GM12878 (cell line): ENCODE results near the gene TRIOBP. TPM values are rescaled to one million over a fixed set of nuclear protein-coding genes. Genes with fewer than 3 reads are reported as not detected.

Source experiments
- ATAC-seq: fragments of 200-7000 bp; cut with Tn5 transposase; 3 replicates; pipeline ENCODE4 v1.9.1; 2020; ENCODE audit warnings: mild to moderate bottlenecking, moderate library complexity
- BruUV-seq: library from RNA; stranded (reverse); fragments of 400-500 nt; replicated peaks from 2 replicates; lab custom pipeline; 2021; lab: Mats Ljungman, UMichigan
- CTCF ChIA-PET: fragments of 300-600 bp; sonication (Branson Sonifier 250); formaldehyde crosslinking; extraction: SDS; loops from one replicate; lab custom pipeline; 2021; ENCODE audit warnings: inconsistent platforms; lab: Yijun Ruan, JAX
- POLR2A ChIA-PET: fragments of 350-600 bp; formaldehyde crosslinking; extraction: SDS; loops from one replicate; lab custom pipeline; 2021; ENCODE audit warnings: inconsistent platforms; lab: Charles Lee
- RAD21 ChIA-PET: fragments of 300-600 bp; sonication (Branson Sonifier 250); formaldehyde crosslinking; loops from one replicate; lab custom pipeline; 2023; ENCODE audit warnings: antibody characterized with exemption; ENCODE audit not compliant: unreplicated experiment; lab: Charles Lee
- SMC1A ChIA-PET: fragments of 300-600 bp; sonication (Branson Sonifier 250); formaldehyde crosslinking; loops from one replicate; lab custom pipeline; 2023; ENCODE audit not compliant: unreplicated experiment, uncharacterized antibody; lab: Charles Lee
- DNase-seq: peaks from one replicate; pipeline ENCODE4 v3.0.0-alpha.2; 2011; ENCODE audit warnings: low read depth, low spot score
- FAIRE-seq: peaks from 3 replicates; lab custom pipeline; 2011; peaks lifted over from hg19 to GRCh38; lab: Jason Lieb, UNC
- H2AFZ ChIP-seq: 2 replicates; pipeline ENCODE4 v1.6.0; 2011; ENCODE audit warnings: low read depth, low read length, control low read depth; ENCODE audit not compliant: control insufficient read depth
- H3K27ac ChIP-seq: 2 replicates; pipeline ENCODE4 v1.5.1; 2011; ENCODE audit warnings: control low read depth; ENCODE audit not compliant: control insufficient read depth, insufficient read depth
- H3K27me3 ChIP-seq, 2 experiments: replicated peaks in 1 of 2; 2 replicates each; pipeline versions ENCODE4 v1.6.0 to v1.6.1; 2011; ENCODE audit warnings: low read length in 1 of 2; ENCODE audit not compliant: control insufficient read depth in 2 of 2, insufficient read depth in 2 of 2
- H3K36me3 ChIP-seq, 2 experiments: 2 replicates each; pipeline ENCODE4 v1.5.1; 2011; ENCODE audit warnings: low read length in 1 of 2; ENCODE audit not compliant: control insufficient read depth in 2 of 2, insufficient read depth in 2 of 2
- H3K4me1 ChIP-seq: 2 replicates; pipeline ENCODE4 v1.6.1; 2011; ENCODE audit warnings: mild to moderate bottlenecking, low read length, moderate library complexity, mixed read lengths; ENCODE audit not compliant: control insufficient read depth, insufficient read depth
- H3K4me2 ChIP-seq: 2 replicates; pipeline ENCODE4 v1.6.0; 2011; ENCODE audit warnings: control low read depth; ENCODE audit not compliant: control insufficient read depth, insufficient read depth
- H3K4me3 ChIP-seq: fragments of 200-600 bp; sonication (generic); 2 replicates; pipeline ENCODE4 v1.5.1; 2016
- H3K79me2 ChIP-seq: 2 replicates; pipeline ENCODE4 v1.6.0; 2011; ENCODE audit warnings: low read length; ENCODE audit not compliant: control insufficient read depth, insufficient read depth
- H3K9ac ChIP-seq: 2 replicates; pipeline ENCODE4 v1.8.0; 2011; ENCODE audit warnings: low read length, control low read depth, mixed read lengths; ENCODE audit not compliant: control insufficient read depth, insufficient read depth
- H3K9me3 ChIP-seq: replicated peaks from 3 replicates; pipeline ENCODE4 v1.5.1; 2011; ENCODE audit warnings: mild to moderate bottlenecking, low read length; ENCODE audit not compliant: control insufficient read depth, insufficient read depth
- H4K20me1 ChIP-seq: 2 replicates; pipeline ENCODE4 v1.6.0; 2011; ENCODE audit not compliant: control insufficient read depth, insufficient read depth
- BHLHE40 ChIP-seq, 2 experiments: fragments of 450-650 bp in 1 of 2; IDR thresholded peaks; 2 replicates each; pipeline ENCODE4 v1.6.1; 2011 to 2017; ENCODE audit warnings: low read depth in 2 of 2, borderline replicate concordance in 1 of 2, improper control_type of control experiment in 1 of 2, low read length in 1 of 2, mild to moderate bottlenecking in 1 of 2
- KLF5 ChIP-seq: fragments of 450-650 bp; IDR thresholded peaks from 2 replicates; pipeline ENCODE4 v1.6.1; 2014; ENCODE audit warnings: mild to moderate bottlenecking; ENCODE audit not compliant: partially characterized antibody
- RELA ChIP-seq: fragments of 450-650 bp; IDR thresholded peaks from 2 replicates; pipeline ENCODE4 v1.8.0; 2014; ENCODE audit warnings: borderline replicate concordance; ENCODE audit not compliant: partially characterized antibody
- SMARCA5 ChIP-seq: fragments of 450-650 bp; IDR thresholded peaks from 2 replicates; pipeline ENCODE4 v1.6.1; 2017; ENCODE audit warnings: mild to moderate bottlenecking
- WGBS: methylation state at CpG from one replicate; pipeline ENCODE4 v1.1.6; 2016; ENCODE audit warnings: low lambda C conversion rate; ENCODE audit not compliant: insufficient replicate concordance, insufficient coverage; ENCODE audit errors: missing lambda C conversion rate; 5-methylcytosine and 5-hydroxymethylcytosine counted together
- in situ Hi-C: fragments of 300-500 bp; cut with MboI; formaldehyde crosslinking; loops from 9 replicates; pipeline ENCODE4 v1.14.3; 2018; ENCODE audit warnings: mixed read lengths
- intact Hi-C: fragments of 100-400 bp; cut with micrococcal nuclease; formaldehyde crosslinking; loops from one replicate; pipeline ENCODE4 v1.14.2; 2022; ENCODE audit not compliant: unreplicated experiment
- polyA plus RNA-seq, 11 experiments: library from polyadenylated mRNA; depleted of rRNA in 4 of 11; unstranded in 6 of 11; stranded (reverse) in 5 of 11; fragments of >200 nt; fragmentation: Nextera tagmentation in 4 of 11; fragmentation: Illumina TruSeq in 1 of 11; extraction: Ambion mirVana in 4 of 11; extraction: Trizol in 1 of 11; gene quantifications; 1 replicate in 1 of 11; 2 replicates in 10 of 11; pipeline versions ENCODE4 v1.2.1 to v1.2.3, GENCODE V29; 2011 to 2016; ENCODE audit warnings: inconsistent platforms in 2 of 11, missing spikeins in 2 of 11, low read depth in 1 of 11
- total RNA-seq, 4 experiments: library from RNA; depleted of rRNA in 3 of 4; stranded (reverse); fragments of >200 nt in 3 of 4; fragmentation: Illumina TruSeq in 1 of 4; extraction: Trizol in 1 of 4; gene quantifications; 2 replicates each; pipeline versions ENCODE4 v1.2.1 to v1.2.3, GENCODE V29; 2013 to 2021

The TRIOBP gene
- total and polyA plus RNA-seq, 10 of the 15 experiments (the other 5 are each of a cell fraction or from before 2014, with no cell fraction given): 0.21 to 23.6 (median 11.9) TPM

DNA sequence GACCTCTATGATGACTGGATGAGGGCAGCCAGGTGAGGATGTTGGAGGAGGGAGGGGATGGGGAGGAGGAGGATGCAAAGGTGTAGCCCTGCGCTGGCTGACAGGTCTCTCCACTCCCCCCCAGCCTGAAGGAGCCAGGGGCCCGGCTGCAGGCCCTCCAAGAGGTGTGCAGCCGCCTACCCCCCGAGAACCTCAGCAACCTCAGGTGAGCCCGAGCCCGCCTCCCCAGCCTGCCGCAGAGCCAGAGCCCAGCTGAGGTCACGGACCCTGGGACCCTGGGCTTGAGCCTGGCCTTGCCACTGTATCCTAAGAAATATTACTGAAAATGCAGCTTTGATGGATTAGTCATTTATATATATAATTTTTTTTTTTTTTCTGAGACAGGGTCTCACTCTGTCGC, 49.5 kb upstream of the TRIOBP start:
- intact Hi-C loops: no loop called here
- Histone ChIP-seq H3K4me2 (no peak overlapping the region), H3K27ac (no peak overlapping the region), H3K9ac (no peak overlapping the region), H4K20me1 (no peaks in the 10 kb centered on the region), H3K4me1 (peaks cover 8% of the 10 kb centered on the region), H3K36me3 (peaks cover 15 to 34% of the 10 kb centered on the region in 2 experiments; a peak in 3 of 4 replicates), H3K27me3 (no peaks in the 10 kb centered on the region), H2AFZ (no peak overlapping the region), H3K4me3 (no peak overlapping the region), H3K9me3 (no peaks in the 10 kb centered on the region), H3K79me2 (peaks cover 7% of the 10 kb centered on the region)
- no peak for FAIRE-seq
- over 99% methylated on average over 9 of the region's 9 CpGs for WGBS
- ChIA-PET POLR2A (interaction anchor here (0.6 to 1.6 kb wide), 3 partner anchors 11 to 148 kb away, joined by 3 to 4 read pairs (median 3); no protein-coding TSS in a partner anchor), CTCF (interaction anchor here (0.7 kb wide), 1 partner anchor 39 kb away, joined by 3 read pairs; no protein-coding TSS in a partner anchor), SMC1A (no interaction called here), RAD21 (interaction anchor here (1.5 kb wide), 1 partner anchor 11 kb away, joined by 3 read pairs; the partner anchor contains the start of gene PDXP)
- TF ChIP-seq KLF5: no peak
- TF ChIP-seq RELA: no peak
- no peak for TF ChIP-seq BHLHE40 (IDR thresholded peaks at IDR 0.05; ENCODE audit: borderline replicate concordance in 1 of 2, low read depth in 2 of 2, low read length in 1 of 2)
- DNase-seq: no peak
- in situ Hi-C loops: no loop called here
- BruUV-seq: no TSS peak
- no peak for ATAC-seq

DNA sequence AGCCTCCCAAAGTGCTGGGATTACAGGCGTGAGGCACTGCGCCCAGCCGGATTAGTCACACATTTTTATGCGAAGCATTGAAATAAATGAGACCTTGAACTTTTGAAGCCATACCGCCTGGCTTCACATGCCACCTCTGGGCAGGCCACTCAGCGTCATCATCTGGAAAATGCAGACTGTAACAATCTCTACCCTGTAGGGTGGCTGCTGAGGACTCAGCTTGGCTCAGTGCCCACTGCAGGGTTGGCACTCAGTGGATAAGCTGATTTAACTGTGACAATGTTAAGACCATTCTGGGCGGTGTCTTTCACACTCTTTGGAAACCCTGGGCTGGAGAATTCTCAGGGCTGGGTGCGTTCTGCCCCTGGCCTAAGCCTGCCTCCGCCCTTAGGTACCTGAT, 48.9 kb upstream of the TRIOBP start:
- DNase-seq (no peak), ATAC-seq (no peak), FAIRE-seq (no peak)
- TF ChIP-seq SMARCA5: no peak
- Histone ChIP-seq H4K20me1 (no peaks in the 10 kb centered on the region), H3K27ac (no peak overlapping the region), H3K9ac (no peak overlapping the region), H3K4me1 (peaks cover 7% of the 10 kb centered on the region), H3K79me2 (peaks cover 5% of the 10 kb centered on the region), H3K9me3 (no peaks in the 10 kb centered on the region), H3K36me3 (peaks cover 15 to 31% of the 10 kb centered on the region in 2 experiments; a peak in 3 of 4 replicates), H3K27me3 (no peaks in the 10 kb centered on the region), H3K4me2 (no peak overlapping the region), H3K4me3 (no peak overlapping the region), H2AFZ (no peak overlapping the region)
- CTCF ChIA-PET: interaction anchor here (0.7 kb wide), 1 partner anchor 40 kb away, joined by 3 read pairs; no protein-coding TSS in a partner anchor
- POLR2A ChIA-PET: interaction anchor here (0.6 to 1.6 kb wide), 3 partner anchors 10 to 147 kb away, joined by 3 to 4 read pairs (median 3); no protein-coding TSS in a partner anchor
- in situ Hi-C loops: no loop called here
- intact Hi-C loops: no loop called here
- 96% methylated on average over 9 of the region's 9 CpGs for WGBS
- BruUV-seq: no TSS peak
- RAD21 ChIA-PET: interaction anchor here (1.5 kb wide), 1 partner anchor 10 kb away, joined by 3 read pairs; the partner anchor contains the start of gene PDXP
- SMC1A ChIA-PET: no interaction called here
